ENCODE results near the gene RAB37.

DNA sequence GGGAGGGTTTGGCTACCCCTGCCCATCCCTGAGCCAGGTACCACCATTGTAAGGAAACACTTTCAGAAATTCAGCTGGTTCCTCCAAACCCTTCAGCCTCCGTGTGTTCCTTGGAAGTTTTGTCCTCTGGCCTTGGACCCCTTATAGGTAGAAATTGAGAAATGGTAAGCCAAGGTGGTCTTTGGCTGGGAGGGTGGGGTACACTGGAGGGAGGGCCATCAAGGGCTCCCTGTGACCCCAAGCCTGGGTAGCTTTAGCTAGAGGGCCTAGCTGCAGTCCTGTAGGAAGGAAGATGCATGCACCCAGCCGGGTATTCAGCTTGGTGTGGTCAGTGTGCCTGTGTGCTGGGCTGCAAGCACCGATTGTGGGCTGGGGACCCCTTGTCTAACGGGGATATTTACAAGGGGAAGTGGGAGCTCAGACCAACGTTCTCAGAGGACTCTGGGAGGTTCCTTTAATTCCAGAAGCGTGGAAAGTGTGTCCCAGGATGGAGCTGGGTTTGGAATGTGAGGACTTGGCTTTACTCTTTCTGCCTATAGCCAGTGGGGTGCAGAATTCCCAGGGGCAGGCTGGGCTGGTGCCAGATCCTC is 32.3 kb downstream of the RAB37 start:
- TF ChIP-seq, protein P1, sequence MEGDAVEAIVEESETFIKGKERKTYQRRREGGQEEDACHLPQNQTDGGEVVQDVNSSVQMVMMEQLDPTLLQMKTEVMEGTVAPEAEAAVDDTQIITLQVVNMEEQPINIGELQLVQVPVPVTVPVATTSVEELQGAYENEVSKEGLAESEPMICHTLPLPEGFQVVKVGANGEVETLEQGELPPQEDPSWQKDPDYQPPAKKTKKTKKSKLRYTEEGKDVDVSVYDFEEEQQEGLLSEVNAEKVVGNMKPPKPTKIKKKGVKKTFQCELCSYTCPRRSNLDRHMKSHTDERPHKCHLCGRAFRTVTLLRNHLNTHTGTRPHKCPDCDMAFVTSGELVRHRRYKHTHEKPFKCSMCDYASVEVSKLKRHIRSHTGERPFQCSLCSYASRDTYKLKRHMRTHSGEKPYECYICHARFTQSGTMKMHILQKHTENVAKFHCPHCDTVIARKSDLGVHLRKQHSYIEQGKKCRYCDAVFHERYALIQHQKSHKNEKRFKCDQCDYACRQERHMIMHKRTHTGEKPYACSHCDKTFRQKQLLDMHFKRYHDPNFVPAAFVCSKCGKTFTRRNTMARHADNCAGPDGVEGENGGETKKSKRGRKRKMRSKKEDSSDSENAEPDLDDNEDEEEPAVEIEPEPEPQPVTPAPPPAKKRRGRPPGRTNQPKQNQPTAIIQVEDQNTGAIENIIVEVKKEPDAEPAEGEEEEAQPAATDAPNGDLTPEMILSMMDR (IDR thresholded peaks at IDR 0.05 in 4 of 5, conservative IDR thresholded peaks at IDR 0.05 in 1 of 5): no peak
- TF ChIP-seq POLR2A (IDR thresholded peaks at IDR 0.05): no peak

Data from gastrocnemius medialis (tissue), 4 donors.